Measurements from ENCODE around the gene SPAG17. TPM values are rescaled to one million over a fixed set of nuclear protein-coding genes. Genes with fewer than 3 reads are reported as not detected.

SPAG17 gene
- polyA plus RNA-seq, 4 donors: 2.0 to 11.0 (median 9.7) TPM

DNA sequence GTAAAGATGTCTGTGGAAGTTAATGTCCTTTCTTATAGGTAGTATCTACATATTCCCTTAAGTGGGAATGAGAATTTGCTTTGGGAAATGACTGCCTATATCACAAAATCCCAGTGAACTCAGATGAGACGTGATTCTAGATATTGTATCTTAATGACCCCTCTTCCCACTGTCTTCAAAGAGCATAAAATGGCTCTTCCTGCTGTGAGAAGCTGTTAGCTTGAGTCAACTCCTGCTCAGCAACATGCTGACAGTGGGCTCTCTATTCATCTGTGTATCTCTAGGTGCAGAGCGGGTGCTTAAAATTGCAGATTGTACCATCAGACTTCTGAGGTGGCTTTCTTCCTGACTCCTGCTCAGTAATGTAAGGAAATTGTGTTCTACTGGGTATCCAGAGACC, 100.6 kb downstream of the SPAG17 start:
- DNase-seq (ENCODE audit: low read depth in 4 of 4, low spot score in 3 of 4): no peak

DNA sequence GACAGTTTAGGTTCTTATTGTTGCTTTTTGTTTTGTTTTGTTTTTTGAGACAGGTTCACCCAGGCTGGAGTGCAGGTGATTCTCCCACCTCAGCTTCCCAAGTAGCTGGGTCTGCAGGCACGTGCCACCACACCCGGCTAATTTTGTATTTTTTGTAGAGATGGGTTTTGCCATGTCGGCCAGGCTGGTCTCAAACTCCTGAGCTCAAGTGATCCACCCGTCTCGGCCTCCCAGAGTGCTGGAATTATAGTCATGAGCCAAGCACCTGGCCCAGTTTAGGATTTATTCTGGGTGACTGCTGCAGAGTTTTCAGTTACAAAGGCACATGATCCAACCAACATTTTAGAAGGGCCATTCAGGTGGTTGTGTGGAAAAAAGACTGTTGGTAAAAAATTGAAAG, 102.0 kb downstream of the SPAG17 start:
- no peak for DNase-seq (ENCODE audit: low read depth in 4 of 4, low spot score in 3 of 4)

DNA sequence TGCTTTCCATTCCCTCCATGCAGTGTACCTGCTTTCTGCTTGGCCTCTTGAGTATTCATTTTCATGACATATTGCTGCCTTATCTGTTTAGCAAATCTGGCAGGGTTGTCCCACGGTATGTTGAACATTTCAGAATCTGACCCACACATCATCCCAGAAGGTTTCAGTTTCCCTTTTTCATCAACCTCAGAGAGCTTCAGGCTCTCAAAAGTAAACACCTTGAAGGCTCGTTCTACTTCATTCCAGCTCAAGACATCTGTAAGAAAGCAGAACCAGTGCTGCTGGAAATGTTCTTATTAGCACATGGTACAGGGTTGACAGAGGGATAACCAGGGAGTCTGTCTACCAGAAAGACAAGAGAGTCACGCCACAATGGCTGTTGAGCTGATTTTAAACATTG, 103.6 kb downstream of the SPAG17 start:
- DNase-seq (ENCODE audit: low read depth in 4 of 4, low spot score in 3 of 4): no peak

DNA sequence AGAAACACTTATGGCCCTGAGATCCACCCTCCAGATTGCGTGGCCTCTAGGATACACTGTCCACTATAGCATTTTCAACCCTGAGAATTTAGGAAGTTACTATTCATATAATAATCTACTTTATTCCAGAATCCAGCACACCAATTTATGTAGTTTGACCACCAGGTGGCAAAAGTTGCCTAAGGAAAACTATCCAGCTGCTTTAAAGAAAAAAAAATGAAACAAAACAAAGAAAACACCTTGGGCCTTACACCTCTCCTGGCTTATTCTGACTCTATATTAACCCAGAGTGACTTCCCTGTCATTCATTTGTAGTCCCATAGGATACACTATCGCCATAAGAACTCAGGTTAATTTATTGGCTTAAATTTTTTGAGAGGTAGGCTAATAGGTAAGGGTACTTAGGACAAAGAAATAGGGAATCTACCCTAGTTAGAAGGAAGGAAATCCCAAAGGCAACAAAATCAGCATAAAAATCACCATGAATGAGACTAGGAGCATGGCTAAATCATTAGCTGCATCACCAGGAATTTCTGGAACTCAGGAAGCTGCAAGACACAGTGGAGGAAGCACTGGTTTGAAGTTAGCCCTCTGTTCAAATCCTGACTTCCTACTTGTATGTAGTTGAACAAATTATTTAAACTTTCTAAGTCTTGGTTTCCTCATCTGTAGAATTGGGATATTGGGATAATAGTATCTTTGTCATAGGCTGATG, 107.5 kb downstream of the SPAG17 start:
- DNase-seq (ENCODE audit: low read depth in 4 of 4, low spot score in 3 of 4): peak in 1 of 4 donors; percentile 2

DNA sequence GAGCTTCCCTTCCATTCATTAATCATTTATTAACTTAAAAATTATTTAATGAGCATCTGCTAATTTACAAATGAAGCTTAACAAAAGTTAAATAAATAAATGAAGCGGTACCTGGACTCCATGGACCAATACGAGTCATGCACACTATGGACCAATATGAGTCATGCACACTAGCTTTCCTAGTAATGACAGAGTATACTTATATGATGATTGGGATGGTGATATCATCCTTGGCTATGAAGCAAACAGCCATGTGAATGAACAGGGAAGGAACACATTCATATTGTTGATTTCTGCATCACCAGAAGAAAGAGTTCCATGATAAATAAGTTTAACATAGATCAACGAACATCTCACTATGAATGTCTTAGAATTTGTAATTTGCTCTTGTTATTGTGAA, 109.9 kb downstream of the SPAG17 start:
- DNase-seq (ENCODE audit: low read depth in 4 of 4, low spot score in 3 of 4): no peak

DNA sequence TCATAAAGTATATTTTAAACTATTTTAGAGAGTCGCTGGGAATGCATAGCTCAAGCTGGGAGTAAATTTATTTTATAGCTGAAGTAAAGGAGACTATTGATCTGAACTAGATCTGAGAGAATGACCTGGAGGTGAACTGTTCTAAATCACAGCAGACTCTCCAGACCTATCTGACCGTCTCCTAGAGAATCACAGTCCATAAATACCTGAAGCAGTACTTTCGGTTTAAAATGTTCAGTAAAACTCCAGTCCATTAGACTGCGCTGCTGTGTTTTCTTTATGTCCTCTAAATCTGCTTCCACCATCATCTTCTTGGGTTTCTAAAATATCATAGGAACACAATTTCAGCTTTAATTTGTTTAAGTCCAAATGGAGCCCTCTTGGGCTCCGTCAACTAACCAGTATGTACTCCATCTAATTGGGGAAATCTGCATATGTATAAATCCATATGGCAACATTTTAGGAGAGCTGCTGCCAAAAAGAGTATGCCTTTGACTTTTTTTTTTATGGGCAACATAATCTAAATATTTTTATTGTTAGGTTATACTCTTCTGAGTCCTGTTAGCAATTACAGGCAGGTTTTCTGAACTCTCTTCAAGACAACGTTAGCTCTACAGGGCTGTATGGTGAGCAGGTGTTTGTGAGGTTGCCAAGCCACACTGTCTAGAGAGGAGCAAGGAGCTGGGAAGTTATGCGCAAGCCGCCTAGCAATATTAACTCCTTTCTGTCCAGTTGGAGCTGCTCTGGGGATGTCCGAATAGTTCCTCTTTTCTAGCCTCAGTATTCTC, 111.2 kb downstream of the SPAG17 start:
- no peak for DNase-seq (ENCODE audit: low read depth in 4 of 4, low spot score in 3 of 4)

DNA sequence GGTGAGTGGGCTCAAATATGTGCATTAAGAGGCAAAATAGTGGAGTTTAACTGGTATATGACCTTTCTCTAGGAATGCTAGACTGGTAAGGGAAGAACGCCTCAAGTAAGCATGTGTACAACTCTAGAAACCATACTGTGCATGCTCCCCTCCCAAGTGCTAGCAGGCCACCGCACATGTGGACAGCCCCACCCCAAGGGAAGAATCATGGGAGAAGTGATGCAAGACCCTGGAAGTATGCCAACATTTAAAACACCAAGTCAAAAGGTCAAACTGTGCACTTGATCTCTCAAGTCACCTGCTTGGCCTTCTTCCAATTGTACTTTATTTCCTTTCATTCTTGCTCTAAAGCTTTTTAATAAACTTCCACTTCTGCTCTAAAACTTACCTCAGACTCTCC, 135.0 kb downstream of the SPAG17 start:
- no peak for DNase-seq (ENCODE audit: low read depth in 4 of 4, low spot score in 3 of 4)

DNA sequence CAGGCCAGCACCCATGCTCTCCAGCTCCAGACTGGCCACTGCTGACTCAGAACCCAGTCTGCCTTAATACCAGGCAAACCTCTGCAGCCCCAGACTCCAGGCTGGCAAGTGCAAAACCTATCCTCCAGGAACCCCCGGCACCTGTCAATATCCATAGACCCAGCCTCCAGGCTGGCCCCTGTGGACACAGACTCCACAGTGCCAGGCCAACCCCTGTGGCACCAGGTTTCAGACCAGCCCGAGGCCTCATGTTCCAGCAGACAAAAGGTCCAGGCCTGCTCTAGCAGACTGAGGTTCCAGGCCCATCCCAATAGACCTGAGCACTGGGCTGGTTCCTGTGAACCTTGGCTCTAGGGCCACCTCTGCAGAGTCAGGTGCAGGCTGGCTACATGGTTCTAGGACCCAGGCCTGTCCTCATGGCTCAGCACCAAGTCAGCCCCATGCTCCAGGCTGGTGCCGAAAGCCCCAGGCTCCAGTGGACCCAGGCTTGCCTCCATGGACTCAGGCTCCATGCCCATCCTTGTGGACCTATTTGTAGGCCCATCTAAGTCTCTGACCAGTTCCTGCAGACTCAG, 137.3 kb downstream of the SPAG17 start:
- no peak for DNase-seq (ENCODE audit: low read depth in 4 of 4, low spot score in 3 of 4)

DNA sequence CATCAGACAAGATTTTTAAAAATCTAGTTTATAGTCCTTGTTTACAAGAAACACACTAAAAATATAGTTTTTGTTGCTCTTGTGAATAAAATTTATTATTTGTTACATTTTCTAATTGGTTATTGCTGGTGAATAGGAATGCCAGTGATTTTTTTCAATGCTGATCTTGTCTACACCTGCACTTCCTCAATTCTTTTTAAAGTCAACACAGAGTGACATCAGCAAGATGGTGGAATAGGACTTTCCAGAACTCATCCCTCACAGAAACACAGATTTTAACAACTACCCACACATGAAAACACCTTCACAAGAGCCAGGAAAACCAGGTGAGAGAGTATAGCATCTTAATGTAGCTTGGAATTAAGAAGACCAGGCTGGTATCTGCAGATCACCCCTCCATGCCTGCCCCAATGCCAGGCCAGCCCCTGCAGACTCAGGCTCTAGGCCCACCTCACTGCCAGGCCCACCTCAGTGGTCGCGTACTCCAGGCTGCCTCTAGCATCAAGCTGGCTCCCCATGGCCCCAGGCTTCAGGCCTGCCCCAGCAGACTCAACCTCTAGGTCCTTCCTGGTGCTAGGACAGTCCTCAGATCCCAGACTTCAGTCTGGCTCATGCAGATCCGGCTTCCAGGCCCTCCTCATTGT, 137.9 kb downstream of the SPAG17 start:
- no peak for DNase-seq (ENCODE audit: low read depth in 4 of 4, low spot score in 3 of 4)

DNA sequence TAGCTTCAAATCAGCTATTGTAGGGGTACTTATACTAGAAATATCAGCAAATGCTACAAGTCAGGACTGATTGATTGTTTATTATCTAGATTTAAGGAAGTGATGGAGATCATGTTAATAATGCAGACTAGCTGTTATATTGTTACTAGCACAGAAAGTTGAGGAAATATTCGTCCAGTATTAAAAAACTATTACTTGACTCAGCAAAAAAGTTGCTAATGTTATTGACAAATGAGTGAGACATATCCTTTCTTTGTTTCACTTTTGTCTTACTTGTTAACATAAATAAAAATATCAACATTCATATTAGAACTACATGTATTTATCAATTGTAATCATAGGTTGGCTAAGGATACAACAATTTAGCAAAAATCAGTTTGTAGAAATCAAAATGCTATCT, 141.4 kb downstream of the SPAG17 start:
- no peak for DNase-seq (ENCODE audit: low read depth in 4 of 4, low spot score in 3 of 4)

DNA sequence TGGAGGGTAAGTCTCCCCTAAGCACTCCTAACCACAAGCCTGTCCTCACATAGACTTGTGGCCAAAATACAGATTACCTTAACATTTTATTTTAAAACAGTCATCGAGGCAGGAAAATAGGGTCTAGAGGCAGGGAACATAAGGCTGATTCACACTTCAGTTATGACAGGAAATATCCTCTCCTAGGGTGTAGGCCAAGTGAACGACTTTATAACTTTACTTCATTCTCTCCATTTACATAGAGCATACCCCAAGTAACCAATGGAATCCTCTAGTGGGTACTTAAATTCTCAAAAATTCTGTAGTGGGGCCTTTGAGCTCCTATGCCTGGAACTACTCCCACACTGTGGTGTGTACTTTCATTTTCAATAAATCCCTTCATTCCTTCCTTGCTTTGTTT, 142.5 kb downstream of the SPAG17 start:
- no peak for DNase-seq (ENCODE audit: low read depth in 4 of 4, low spot score in 3 of 4)

DNA sequence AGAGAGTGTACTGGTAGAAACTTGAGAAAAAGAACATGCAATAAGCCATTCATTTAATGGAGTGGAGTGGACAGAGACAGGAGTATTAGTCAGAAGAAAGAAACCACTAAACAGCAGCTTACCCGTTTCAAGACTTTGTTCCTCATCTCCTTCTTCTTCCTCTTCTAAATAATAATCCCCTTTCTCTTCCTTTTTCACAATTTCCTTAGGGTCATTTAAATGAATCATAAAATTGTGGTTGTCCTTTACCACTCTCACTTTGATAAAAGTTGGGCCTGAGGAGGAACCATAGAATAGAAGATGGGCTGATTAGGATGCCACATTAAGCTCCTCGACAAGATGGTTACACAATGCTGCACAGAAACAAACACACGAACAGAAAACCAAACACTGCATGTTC, 145.9 kb downstream of the SPAG17 start:
- no peak for DNase-seq (ENCODE audit: low read depth in 4 of 4, low spot score in 3 of 4)

DNA sequence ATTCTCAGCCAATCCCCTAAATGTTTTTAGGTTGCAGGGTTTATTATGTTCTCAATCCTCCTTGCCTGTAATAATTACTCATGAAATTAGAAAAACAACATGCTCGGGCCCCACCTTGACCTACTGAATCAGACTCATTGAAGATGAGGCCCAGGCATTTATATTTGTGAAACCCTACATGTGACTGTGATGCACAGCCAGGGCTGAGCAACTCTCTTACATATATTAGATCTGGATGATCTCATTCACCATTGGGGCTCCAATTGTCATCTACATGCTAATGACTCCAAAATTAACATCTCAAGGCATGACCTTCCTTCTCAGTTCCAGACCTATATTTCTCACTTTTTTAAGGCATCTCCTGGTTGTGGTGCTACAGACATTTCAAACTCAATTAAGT, 152.1 kb downstream of the SPAG17 start:
- no peak for DNase-seq (ENCODE audit: low read depth in 4 of 4, low spot score in 3 of 4)

DNA sequence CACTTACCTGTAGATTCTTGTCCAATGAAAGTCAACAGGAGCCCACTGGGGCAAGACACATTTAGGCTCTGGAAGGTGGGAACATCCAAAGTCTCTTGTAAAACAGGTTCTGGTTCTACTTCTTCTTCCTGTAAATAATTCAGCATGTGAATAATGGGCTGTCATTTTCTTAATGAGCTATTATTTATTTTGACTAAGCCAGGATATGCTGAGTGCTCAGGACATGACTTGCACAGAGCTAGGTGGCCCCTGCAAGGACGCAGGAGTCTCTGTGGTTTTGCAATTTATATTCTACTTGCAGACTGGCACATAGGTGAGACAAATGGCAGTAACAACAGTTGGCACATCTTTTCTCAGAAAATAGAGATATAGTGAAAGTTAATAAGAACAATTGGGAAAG, 156.8 kb downstream of the SPAG17 start:
- no peak for DNase-seq (ENCODE audit: low read depth in 4 of 4, low spot score in 3 of 4)

DNA sequence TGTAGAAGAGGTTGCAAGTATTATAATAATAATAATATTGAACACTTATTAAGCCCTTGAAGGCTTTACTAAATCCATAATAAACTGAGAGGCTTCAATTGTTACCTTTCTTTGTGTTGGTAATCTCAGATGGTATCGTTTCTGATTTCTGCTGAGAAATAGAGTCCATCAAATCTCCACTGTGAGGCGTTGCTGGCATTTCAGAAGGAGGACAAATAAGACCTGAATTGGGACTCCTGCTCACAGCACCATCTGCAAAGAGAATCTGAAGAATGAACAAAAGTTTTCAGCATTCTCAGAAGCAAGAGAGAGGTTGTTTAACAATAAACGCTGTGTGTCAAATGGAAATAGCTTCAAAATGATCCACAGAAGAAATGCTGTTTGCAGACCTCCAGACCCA, 161.8 kb downstream of the SPAG17 start:
- no peak for DNase-seq (ENCODE audit: low read depth in 4 of 4, low spot score in 3 of 4)

DNA sequence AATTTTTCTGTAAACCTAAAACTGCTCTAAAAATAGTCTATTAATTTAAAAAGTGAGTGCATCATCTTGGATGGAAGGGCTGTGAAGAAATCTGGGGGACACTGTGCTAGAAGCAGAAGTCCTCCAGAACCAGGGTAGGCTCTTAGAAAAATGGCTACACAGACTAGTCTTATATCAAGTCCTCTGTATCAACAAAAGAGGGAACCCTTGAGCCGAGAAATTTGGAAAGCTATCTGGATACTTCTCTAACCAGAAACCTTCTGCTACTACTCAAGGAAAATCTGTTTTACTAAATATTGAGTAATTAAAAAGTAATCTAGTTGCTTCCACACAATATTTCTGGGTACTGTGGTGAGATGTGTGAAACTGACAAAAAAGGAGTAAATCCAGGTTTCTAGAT, 163.4 kb downstream of the SPAG17 start:
- no peak for DNase-seq (ENCODE audit: low read depth in 4 of 4, low spot score in 3 of 4)

DNA sequence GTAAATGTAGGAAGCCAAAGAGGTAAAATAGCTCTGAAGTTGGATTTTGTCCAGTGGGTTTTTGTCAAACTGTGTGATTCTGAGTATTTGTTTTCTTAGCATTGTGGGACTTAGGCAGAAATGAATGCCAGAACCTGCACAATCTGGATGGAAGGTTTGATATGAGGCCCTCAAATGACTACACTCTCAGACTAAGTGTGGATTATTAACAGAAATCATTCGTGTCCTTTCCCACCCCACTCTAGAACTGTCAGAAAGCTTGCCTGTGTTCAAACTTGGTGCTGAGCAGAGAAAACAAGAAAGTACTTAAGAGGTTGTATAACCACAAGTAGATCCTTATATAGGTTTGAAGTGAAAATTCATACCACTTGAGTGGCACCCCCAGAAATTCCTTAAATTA, 167.0 kb downstream of the SPAG17 start:
- DNase-seq (ENCODE audit: low read depth in 4 of 4, low spot score in 3 of 4): no peak

DNA sequence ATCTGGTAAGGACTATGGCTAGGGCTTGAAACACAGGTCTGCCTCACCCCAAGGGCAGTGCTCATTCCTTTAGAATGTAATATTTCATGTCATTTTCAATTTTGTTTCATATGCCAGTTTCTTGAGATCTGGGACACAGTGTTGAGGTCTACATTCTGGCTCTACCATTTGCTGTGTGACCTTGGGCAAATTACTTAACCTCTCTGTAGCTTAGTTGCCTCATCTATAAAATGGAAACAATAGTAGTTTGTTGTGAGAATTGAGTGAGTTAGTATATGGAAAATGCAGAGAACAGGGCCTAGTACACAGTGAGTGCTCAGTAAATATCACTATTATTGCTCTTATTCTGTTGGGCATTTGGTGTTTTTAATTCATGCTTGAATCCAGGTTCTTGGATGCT, 171.1 kb downstream of the SPAG17 start:
- no peak for DNase-seq (ENCODE audit: low read depth in 4 of 4, low spot score in 3 of 4)

DNA sequence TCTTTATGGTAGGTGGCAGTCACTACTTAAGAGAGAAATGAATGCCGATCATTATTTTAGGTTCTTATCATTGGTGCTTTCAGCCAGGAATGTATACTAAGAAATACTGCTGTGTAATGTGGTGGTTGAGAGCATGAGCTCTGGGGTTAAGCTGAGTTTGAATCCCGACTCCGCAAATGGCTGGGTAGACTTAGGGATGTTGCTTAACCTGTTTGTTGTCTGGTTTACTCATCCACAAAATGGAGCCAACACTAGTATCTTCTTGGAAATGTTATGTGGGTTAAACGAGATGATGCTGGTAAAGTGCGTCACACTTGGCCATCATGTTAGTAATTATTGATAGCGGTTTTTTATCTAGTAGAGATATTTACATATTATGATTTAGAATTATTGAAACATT, 171.7 kb downstream of the SPAG17 start:
- no peak for DNase-seq (ENCODE audit: low read depth in 4 of 4, low spot score in 3 of 4)

DNA sequence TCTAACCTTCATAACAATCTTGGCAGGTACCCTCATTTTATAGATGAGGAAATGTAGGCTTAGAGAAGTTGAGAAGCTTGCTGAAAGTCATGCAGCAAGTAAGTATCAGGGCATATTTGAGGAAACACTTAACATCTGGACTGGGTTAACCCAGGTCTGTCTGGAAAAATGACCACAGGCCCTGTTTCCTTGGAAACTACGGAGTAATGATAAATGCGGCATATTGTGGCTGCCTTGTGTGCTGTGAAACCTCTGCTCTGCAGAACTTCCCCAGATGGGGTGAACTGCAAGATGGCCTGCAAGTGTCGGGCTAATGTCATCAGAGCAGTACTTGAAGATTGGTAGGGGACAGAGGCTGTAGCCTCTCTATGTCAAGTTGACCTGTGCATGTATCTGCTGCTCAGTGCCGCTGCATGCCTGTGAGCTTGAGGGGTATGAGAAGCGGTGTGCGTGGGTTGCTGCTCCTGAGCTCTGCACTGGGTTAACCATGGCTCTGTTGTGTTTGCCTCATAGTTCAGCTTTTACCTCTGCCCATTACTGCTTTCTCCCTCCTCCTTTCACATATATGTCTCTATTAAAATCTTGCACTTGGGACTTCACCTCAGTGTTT, 172.4 kb downstream of the SPAG17 start:
- no peak for DNase-seq (ENCODE audit: low read depth in 4 of 4, low spot score in 3 of 4)

DNA sequence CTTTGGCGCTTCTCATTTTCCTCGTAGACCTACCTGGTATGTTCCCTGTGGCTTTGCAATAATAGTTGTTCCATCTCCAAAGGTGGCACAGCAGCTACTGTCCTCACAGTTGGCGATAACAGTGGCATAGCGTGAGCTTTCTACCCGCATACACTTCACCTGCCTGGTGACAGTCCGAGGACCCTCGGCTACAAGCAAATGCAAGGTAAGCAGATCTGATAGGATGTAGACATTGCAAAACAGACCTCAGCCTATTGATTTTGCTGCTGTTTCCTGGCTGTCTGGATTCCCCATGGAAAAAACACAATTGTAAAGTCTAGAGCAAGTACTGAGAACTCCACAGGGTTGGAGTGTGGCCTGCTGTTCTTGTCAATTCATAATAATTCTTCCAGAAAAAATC, 177.0 kb downstream of the SPAG17 start:
- no peak for DNase-seq (ENCODE audit: low read depth in 4 of 4, low spot score in 3 of 4)

Measured in left renal pelvis (tissue), 4 donors.